Measurements from ENCODE around the gene IFI27.
"Not testable (repeated sequence)": the region's sequence is repeated elsewhere in the genome, so short reads cannot be mapped to it uniquely, and the experiment has no call there.

The IFI27 gene

GRCh38 chr14:94126800-94127199 lies 16.3 kb downstream of the IFI27 start:
- no peak for DNase-seq

GRCh38 chr14:94127330-94127729 lies 16.8 kb downstream of the IFI27 start:
- DNase-seq, result no peak

DNA sequence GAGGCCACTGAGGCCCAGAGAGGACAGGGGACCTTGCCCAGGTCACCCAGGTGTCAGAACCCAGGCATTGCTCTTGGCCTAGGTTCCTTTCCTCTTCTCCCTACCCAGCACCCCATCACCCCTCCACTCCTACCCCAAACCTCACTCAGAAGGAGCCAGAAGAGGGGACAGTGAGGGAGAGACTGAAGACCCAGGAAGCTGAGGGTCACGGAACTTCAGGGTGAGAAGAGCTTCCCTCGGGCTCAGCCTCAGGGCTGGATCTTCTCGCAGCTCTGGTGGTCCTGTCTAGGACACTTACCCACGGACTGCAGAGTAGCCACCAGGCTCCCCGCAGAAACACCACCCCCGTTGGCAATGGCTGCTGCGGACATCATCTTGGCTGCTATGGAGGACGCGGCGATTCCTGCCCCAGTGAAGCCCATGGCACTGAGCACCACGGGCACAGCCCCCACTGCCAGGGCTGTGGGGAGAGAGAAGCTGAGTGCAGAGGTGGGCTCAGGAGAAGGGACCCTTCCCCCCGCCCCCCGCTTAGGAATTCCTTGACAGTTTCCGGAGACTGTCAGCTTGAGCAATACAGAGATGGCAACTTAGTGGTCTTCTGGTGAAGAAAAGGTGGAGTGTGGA lies 17.8 kb downstream of the IFI27 start:
- no peak for DNase-seq

GRCh38 chr14:94129111-94129757 lies 18.7 kb downstream of the IFI27 start, which contains the start of gene IFI27L2:
TSS of gene IFI27L2 (minus strand) at chr14:94129604. CDS start at chr14:94129564, 40 bp downstream.
- DNase-seq, result peak; percentile 48 to 62

- DNase-seq, result no peak
Measured at GRCh38 chr14:94129758-94130414, 19.4 kb downstream of the IFI27 start.

DNA sequence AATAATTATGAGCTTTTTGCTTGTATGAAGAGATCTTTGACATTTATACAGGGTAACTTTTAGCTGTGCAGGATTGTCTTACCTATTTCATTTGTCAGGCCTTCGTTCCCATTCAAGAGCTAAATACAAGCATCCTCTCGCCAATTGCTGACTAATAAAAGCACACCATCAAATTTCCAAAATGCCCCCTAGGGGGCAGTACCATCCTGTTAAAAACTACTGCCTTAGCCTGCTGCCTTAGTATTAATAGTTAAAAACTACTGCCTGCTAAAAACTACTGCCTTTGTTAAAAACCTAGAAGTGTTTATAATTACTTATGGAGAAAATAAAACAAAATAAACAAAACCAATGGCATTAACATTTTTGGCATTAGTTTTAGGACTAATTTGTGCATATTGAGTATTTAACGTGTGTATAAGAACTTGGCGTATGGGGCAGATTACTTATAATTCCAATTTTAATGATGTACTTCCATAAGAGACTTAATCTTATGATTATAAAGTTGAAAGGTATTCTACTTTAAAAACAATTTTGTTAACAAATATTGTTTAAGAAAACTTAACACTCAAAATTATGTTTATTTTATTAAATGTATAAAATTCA lies 21.9 kb downstream of the IFI27 start:
- DNase-seq, result peak; percentile 30 to 44

DNA sequence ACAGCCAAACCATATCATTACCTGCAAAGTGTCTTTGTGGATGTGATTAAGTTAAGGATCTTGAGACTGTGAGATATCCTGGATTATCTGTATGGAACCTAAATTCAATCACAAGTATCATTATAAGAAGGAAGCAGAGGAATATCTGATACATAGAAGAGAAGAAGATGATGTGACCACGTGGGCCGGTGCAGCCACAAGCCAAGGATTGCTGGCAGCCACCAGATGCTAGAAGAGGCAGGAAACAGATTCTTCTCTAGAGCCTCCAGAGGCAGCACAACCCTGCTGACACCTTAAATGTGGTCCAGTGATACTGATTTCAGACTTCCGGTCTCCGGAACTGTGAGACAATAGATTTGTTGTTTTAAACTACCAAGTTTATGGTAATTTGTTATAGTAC lies 24.9 kb downstream of the IFI27 start:
- DNase-seq, result no peak

DNA sequence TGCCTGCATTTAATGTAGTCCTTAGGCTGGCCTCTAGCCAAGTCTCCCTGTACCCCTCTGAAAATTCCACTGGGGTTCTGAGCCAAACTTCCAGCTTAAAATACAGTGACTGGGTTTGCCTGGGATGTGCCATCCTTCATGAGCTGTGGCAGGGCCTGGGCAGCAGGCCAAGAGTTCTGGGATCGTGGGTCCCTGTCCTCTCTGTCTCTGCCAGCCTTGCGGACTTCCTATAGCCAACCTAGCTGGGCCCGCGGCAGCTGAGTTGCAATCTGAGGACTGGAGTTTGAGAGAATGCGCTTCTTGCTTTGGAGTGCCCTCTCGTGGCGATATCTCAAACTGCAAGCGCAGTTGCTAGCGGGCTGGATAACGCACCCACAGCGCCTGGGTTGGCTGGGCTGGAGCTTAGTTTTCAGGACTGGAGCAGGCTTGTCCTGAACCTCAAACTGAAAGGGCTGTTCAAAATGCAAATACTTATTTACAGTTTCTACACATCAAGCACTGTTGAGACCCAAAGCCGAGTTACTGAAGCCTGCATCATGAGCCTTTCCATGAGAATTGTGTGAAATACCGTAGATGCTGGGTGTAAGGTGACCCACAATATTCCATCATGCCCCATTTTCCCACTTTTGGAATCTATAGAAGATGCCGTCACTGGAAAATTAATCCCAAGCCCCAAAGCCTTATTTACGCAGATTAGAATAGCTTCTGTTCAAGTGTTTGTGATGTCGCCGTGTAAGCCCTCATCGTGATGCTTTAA lies 26.2 kb downstream of the IFI27 start:
- DNase-seq, result peak; percentile 77 to 82

GRCh38 chr14:94138251-94138650 lies 27.7 kb downstream of the IFI27 start:
- DNase-seq, result no peak

DNA sequence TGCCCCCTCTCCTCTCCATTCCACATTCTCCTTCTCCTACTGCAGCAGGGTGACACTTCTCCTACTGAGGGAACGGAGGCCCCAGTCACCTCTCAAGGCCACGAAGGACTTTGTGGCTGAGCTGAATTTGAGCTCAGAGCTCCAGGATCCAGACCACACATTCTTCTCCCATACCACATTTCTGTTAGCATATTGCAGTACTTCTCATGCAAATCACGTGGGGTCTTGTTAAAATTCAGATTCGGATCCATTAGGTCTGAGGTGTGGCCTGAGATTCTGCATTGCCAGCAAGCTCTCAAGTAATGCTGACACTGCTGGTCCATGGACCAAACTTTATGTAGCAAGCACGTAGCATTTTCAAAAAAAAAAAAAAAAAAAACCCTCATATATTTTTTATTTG lies 28.5 kb downstream of the IFI27 start:
- DNase-seq, result no peak

- no peak for DNase-seq
Measured at GRCh38 chr14:94139421-94139820, 28.9 kb downstream of the IFI27 start.

DNA sequence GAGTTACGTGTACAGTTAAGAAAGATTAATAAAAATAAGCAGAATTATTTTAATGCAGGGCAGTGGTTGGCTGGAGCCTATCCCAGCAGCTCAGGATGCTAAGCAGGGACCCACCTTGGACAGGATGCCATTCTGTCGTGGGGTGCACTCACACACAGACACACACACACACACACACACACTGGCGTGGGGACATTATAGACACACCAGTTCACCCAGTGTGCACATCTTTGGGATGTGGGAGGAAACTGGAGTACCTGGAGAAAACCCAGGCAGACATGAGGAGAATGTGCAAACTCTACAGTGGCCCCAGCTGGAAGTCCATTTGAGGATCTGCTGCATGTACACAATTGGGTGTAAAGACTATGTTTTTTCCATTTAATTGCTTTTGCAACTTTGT lies 31.7 kb downstream of the IFI27 start:
- DNase-seq, result no peak

- no peak for DNase-seq
Measured at GRCh38 chr14:94142836-94143235, 32.3 kb downstream of the IFI27 start.

- DNase-seq, result no peak
Measured at GRCh38 chr14:94143239-94143638, 32.7 kb downstream of the IFI27 start.

GRCh38 chr14:94143711-94144110 lies 33.2 kb downstream of the IFI27 start:
- DNase-seq, result no peak

- no peak for DNase-seq
Measured at GRCh38 chr14:94144765-94145164, 34.2 kb downstream of the IFI27 start.

- no peak for DNase-seq
Measured at GRCh38 chr14:94145902-94146527, 35.5 kb downstream of the IFI27 start.

DNA sequence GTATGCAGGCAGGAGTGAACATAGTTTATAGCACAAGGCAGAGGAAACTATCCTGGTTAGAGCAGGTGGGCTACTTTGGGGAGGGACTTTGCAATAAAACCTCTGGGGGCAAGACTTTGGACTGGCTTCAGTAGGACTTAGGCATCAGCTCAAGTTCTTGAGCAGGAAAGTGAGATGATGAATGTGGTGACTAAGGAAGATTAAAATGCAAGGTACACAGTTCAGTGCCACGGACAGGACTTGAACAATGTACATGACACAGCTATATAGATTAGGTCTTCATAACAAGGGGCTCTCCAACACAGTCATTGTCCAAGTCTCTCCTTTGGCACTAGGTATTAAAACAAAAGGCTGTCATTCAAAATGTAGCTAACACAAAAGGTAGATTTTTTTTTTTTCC lies 42.1 kb downstream of the IFI27 start:
- DNase-seq, result no peak

DNA sequence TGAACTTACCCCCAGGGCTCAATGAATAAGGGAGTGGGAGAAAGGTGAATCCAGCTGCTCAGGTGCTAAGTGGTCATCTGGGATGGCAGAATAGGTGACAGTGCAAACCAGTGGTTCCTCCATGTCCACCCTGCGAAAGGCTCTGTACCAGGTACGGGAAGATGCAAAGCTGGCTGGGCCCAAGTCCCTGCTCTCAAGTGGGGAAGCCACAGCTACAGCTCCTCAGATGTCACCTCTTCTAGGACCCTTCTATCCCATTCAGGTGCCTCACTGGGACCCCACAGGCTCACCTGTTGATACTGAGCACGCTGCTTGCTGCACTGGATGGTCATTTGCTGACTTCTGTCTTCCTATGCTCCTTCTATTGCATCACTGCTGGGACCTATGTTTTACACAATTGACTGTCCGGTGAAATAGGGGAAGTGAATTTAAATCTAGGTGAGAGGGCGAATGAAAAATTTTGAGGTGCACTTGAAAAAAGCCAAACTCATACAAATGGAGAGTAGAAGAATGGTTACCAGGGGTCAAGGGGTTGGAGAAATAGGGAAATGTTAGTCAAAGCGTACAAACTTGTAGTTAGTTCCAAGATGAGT lies 43.3 kb downstream of the IFI27 start:
- no peak for DNase-seq

DNA sequence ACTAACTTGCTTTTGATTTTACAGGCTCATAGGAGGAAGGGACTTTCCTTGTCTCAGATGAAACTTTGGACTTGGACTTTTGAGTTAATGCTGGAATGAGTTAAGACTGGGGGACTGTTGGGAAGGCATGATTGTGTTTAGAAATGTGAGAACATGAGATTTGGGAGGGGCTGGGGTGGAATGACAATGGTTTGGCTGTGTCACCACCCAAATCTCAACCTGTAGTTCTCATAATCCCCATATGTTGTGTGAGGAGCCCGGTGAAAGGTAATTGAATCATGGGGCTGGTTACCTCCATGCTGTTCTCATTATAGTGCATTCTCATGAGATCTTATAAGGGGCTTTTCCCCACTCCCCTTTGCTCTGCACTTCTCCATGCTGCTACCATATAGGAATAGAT lies 45.6 kb downstream of the IFI27 start:
- not testable (repeated sequence) for DNase-seq

DNA sequence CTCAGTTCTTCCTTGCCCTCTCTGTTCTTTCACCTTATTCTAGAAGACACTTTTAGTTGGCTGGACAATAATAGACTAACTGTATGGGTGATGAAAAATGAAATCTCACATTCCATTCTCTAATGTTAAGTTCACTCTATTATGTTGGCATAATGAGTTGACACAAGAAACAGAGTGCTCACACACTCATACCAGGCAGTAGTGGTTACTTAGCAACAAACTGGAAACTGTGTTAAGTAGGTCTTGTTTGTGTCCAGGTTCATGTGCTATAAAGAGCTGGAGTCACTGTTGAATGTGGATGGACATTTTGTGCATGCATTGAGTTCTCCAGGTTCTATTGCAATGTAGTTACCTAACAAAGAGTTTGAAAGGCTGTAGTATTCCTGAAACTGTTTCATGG lies 46.7 kb downstream of the IFI27 start:
- no peak for DNase-seq

- no peak for DNase-seq
Measured at GRCh38 chr14:94158239-94158883, 47.8 kb downstream of the IFI27 start.
